Fibroblast of peridontal ligament (primary cell): ENCODE results near the gene ZDHHC11B.
"Not testable (repeated sequence)": the region's sequence is repeated elsewhere in the genome, so short reads cannot be mapped to it uniquely, and the experiment has no call there.

ENCODE experiments used
- DNase-seq: peaks from one replicate; pipeline ENCODE4 v3.0.0-alpha.2; 2010; ENCODE audit errors: extremely low read depth

ZDHHC11B gene

GRCh38 chr5:784428-785177 lies at the start of gene ZDHHC11B:
Gene ZDHHC11B (minus strand): TSS chr5:784729. CDS start chr5:766919, 17,810 bp downstream.
- DNase-seq = peak; percentile 36

- not testable (repeated sequence) for DNase-seq
Observed at GRCh38 chr5:834013-834412, 49.5 kb upstream of the ZDHHC11B start.

- not testable (repeated sequence) for DNase-seq
Observed at GRCh38 chr5:828194-828593, 43.7 kb upstream of the ZDHHC11B start.

GRCh38 chr5:825544-825943 lies 41.0 kb upstream of the ZDHHC11B start:
- DNase-seq = not testable (repeated sequence)

GRCh38 chr5:821504-821903 lies 37.0 kb upstream of the ZDHHC11B start:
- DNase-seq = no peak

- DNase-seq = no peak
Observed at GRCh38 chr5:820245-820644, 35.7 kb upstream of the ZDHHC11B start.

GRCh38 chr5:819078-819477 lies 34.5 kb upstream of the ZDHHC11B start:
- no peak for DNase-seq

- DNase-seq = no peak
Observed at GRCh38 chr5:816176-816575, 31.6 kb upstream of the ZDHHC11B start.

- no peak for DNase-seq
Observed at GRCh38 chr5:815449-815848, 30.9 kb upstream of the ZDHHC11B start.

- DNase-seq = not testable (repeated sequence)
Observed at GRCh38 chr5:813575-813974, 29.0 kb upstream of the ZDHHC11B start.

GRCh38 chr5:811384-811783 lies 26.9 kb upstream of the ZDHHC11B start:
- not testable (repeated sequence) for DNase-seq

- DNase-seq = not testable (repeated sequence)
Observed at GRCh38 chr5:807719-808514, 23.4 kb upstream of the ZDHHC11B start.

GRCh38 chr5:801472-801871 lies 16.9 kb upstream of the ZDHHC11B start:
- DNase-seq = no peak

GRCh38 chr5:801055-801454 lies 16.5 kb upstream of the ZDHHC11B start:
- DNase-seq = not testable (repeated sequence)

- DNase-seq = not testable (repeated sequence)
Observed at GRCh38 chr5:798505-799138, 14.1 kb upstream of the ZDHHC11B start.

- DNase-seq = not testable (repeated sequence)
Observed at GRCh38 chr5:797986-798385, 13.5 kb upstream of the ZDHHC11B start.

GRCh38 chr5:795873-796272 lies 11.3 kb upstream of the ZDHHC11B start:
- DNase-seq = not testable (repeated sequence)

- not testable (repeated sequence) for DNase-seq
Observed at GRCh38 chr5:794948-795347, 10.4 kb upstream of the ZDHHC11B start.

- DNase-seq = not testable (repeated sequence)
Observed at GRCh38 chr5:788703-789102, 4.2 kb upstream of the ZDHHC11B start.

GRCh38 chr5:787857-788233 lies 3.3 kb upstream of the ZDHHC11B start:
- DNase-seq = not testable (repeated sequence)

GRCh38 chr5:787224-787856 lies 2.8 kb upstream of the ZDHHC11B start:
- DNase-seq = not testable (repeated sequence)

- DNase-seq = not testable (repeated sequence)
Observed at GRCh38 chr5:785181-785705, 714 bp upstream of the ZDHHC11B start.
